Posterior vena cava (tissue), 2 donors: ENCODE measurements around the gene GFOD1. TPM values are rescaled to one million over a fixed set of nuclear protein-coding genes. Genes with fewer than 3 reads are reported as not detected.

Source experiments
- DNase-seq: peaks from one replicate; pipeline ENCODE4 v3.0.0-alpha.2; 2020; ENCODE audit warnings: low spot score
- intact Hi-C, 2 donors: fragments of 100-400 bp; cut with DNase I; formaldehyde crosslinking; loops; one replicate each; pipeline versions ENCODE4 v1.14.1 to v1.14.2; 2022 to 2023
- total RNA-seq, 2 donors: library from RNA; stranded (reverse); fragmentation: NEBNext Ultra II Directional; extraction: Animal tissue kit (Norgen Biotek cat#: 25700); gene quantifications; one replicate each; pipeline ENCODE4 v1.2.1, GENCODE V29; 2021
- donor health status: DM: yes; HTN: yes; CAD: no.
- donor health status: DM: yes; HTN: yes; CAD: no.

Gene GFOD1
- total RNA-seq, 2 donors from 2014 or later, result 16.8 to 20.4 TPM

DNA sequence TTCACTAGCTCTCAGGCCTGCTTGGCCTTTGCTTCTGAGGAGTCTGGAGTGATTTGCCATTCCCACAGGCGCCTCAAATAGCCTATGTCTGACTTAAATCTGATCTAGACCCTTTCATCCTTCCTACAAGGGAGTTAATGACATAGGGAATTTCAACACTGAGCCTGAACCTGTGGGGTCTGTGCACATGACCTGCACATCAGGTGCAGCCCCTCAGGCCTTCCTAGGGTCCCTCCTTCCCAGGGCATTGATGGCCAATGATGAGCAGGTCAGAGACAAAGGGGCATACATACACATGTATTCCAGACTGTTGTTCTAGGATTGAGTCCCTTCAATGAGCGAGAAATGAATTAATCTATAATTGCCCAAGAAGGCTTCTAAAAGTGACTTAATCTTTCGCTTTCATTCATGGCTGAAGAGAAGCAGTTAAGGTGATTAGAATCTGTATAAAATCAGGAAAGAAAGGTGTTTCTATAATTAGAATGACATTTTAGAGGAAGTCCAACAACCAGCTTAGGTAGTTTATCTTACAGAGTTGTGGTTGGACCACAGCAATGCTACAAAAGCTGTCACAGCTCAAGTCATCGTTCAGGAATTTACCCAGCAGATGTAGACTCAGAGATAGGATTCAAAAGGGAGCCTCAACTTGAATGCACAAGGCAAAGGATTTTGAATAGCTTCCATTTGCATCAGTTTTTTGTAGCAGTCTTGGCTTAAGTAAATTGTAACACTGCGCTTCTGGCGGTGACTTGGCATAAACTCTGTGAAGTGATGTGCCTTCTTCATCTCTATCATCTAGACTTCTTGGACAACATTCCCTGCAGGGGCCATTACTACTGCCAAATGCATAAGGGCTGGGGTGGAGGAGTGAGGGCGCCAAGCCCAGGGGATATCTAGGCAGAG lies 132.1 kb downstream of the GFOD1 start:
- intact Hi-C loops, result no loop called here
- DNase-seq, result no peak

DNA sequence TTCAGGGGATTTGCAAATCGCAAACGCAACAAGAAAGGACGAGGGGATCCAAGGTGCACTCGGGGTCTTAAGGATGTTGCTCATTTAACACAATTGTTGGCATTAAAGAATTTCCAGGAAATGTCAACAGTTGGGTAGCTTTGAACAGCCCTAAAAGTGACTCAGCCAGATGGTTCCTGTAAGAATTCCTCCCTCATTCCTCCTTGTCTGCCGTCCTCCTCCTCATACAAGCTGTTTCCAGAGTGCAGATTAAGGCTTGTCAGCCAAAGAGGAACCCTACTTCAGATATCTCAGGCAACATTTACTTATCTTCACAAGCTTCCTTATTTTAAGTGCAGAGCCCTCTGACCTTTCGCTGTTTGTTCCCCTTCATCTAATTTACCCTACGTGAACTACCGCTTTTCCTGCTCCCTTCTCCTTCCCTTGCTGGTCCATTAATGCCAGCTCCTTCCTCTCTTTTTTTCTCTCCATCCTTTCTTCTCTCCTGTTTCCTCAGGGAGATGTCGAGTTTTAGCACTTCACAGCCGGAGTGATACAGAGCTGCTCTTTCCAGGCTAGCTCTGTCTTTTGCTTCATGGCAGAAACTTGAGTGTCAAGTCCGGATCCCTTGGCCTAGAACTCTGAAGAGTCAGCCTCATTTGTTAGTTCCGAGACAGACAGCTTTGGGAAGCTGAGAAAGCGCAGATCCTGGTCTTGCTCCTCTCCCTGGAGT lies 132.9 kb downstream of the GFOD1 start:
- intact Hi-C loops, result no loop called here
- no peak for DNase-seq

DNA sequence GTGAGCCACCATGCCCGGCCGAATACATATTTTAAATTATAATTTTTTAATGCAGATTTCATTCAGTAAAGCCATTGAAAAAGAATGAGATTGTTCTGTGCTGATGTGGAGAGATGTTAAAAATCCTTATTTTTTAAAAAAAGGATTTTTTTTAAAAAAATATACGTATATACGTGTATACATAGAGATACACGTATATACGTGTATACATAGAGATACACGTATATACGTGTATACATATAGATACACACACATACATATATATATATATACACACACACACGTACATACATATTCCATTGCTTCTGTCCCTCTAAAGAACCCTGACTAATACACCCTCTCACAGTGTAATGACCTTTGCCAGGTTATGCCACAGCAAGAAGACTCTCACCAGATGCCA lies 135.2 kb downstream of the GFOD1 start:
- intact Hi-C loops, result no loop called here
- DNase-seq, result no peak

DNA sequence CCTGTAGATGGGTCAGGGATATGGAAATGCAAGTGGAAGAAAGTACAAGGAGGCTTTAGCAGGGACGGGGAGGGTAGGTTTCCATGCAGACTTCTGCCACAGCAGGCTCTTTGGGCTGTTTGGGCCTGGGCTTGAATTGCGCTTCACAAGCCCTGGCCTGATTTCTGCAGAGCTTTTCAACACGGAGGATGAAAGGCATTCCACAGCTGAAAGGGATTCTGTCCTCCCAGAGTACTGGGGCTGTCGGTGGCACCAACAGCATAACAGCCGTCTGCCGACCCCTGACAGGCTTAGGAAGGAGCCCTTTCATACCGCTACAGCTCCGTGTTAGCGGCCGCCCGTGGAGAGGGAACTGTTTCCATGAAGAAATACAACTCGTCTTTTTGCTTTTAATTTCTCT lies 136.1 kb downstream of the GFOD1 start:
- no peak for DNase-seq
- intact Hi-C loops, result no loop called here

DNA sequence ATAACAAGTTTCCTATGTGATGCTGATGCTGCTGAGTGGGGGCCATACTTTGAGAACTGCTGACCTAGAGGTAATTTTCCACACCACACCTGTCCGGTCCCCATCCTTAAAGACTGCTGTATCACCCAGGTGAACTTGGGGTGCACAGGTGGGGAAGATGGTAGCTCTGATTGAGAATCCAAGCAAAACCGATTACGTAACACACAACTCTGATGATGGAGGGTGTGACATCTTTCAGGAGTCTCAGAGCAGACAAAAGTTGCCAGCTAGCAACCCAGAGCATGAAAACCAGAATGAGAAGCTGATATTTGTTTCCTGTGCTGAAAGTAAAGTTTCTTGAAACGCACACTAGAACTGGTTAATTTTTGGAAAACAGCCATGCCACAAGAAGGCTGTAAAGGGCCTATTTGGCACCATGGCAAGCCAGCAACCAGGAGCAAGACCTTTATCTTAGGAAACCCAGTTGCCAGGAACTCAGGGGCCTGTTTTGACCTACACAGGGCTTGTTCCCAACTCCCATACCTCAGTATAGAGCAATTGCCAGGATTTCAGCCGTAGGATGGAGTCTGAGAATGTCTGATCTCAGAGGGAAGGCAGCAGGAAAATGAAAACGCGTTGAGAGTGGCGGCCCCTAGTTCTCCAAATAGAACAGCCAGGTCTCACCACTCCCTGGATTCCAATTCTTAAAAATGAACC lies 137.4 kb downstream of the GFOD1 start:
- no peak for DNase-seq
- intact Hi-C loops, result no loop called here

DNA sequence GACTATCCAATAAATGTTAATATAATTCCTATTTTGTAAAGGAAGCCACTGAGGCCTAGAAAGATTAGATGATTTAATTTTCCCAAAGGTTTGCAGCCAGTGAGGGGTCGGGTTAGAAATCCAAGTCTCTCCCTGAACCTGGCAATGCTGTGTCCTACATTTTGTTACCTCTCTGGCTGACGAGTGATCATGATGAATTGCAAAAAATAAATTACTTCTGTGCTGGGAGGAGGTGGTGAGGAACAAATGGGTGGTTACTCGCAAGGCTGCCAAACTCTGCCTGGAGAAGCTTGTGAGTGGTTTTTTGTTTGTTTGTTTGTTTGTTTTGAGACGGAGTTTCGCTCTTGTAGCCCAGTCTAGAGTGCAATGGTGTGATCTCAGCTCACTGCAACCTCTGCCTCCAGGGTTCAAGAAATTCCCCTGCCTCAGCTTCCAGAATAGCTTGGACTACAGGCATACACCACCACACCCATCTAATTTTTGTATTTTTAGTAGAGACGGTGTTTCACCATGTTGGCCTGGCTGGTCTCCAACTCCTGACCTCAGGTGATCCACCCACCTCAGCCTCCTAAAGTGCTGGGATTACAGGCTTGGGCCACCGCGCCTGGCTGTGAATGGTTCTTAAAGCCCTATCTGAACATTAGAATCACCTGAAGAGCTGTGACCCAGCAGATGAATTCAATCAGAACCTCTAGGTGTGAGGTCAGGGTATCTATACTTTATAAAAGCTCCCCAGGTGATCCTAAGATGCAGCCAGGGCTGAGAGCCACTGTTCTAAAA lies 138.9 kb downstream of the GFOD1 start:
- intact Hi-C loops, result no loop called here
- DNase-seq, result no peak

DNA sequence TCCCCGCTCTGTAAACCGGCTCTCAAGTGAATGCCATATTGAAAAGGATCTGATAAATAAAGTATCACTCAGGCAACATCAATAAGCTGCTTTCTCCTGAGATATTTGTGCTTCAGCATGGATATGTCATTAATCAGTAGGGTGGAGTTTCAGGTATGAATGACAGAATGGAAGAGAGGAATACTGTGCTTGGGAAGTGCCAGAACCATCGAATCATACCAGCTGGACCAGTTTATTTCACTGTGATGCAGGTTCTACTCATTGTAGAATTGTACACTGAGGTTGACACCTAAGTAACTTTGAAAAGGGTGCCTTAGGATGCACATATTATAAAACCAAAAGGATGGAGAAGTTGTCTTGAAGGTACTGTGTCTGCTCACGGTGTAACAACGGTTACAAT lies 141.2 kb downstream of the GFOD1 start:
- intact Hi-C loops, result no loop called here
- no peak for DNase-seq

DNA sequence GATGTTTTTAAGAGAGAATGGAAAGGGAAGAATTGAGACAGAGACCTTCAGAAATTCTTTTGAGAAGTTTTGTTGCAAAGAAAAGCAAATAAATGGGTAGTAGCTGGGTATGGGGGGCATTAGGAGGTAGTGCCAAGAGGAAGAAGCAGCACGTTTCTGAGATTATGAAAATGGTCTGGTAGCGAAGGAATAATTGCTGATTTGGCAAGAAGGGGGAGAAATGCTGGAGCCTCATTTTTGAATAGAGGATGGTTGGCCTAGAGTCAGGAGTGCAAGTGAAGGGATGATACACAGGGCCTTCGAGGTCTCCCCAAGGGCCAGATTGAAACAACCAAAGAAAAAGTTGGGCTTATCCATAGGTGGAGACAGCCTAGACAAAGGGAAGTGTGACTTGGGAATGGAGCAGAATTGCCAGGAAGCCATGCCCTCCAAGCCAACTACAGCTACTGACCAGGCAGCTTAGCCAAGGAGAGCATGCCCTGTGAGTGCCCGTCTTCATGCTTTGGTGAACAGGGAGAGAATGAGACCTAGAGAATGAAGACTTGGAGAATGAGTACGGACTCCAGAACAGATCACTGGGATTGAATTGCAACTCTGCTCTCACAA lies 144.9 kb downstream of the GFOD1 start:
- DNase-seq, result no peak
- intact Hi-C loops, result no loop called here

DNA sequence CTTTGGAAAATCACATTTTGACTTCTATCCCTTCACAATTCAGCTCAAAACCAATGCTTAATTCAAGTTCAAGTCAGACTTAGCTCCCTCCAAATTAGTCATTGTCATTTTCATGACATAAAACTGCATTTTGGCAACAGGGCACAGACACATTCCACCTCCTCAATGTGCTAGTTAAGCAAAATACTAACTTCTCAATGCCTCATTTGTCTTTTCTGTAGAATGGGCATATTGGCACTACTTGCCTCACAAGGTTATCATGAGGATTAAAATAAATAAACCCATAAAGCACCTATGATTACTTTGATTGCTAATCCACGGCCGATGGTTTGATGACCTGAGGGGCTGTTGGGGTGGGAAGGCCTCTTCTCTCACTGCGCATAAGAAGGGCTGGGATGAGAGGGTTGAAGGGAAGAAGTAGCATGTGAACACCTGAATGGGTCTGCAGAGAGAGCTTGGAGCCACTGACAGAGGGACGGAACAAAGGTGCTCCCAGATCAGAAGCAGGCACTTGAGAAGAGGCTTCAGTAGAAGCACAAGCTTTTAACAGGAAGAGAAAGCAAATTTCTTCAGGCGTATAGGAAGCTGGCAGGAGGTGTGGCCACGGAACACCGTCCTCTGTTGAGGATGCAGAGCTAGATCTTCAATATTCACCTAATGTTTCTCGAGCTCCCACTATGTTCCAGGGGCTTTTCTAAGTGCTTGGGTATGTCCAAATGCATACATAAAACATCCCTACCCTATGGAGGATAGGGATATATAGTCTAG lies 147.4 kb downstream of the GFOD1 start:
- DNase-seq, result no peak
- intact Hi-C loops, result loop anchor here (5.0 to 10.0 kb wide), 4 partner anchors 192 to 425 kb away; no protein-coding TSS in a partner anchor

DNA sequence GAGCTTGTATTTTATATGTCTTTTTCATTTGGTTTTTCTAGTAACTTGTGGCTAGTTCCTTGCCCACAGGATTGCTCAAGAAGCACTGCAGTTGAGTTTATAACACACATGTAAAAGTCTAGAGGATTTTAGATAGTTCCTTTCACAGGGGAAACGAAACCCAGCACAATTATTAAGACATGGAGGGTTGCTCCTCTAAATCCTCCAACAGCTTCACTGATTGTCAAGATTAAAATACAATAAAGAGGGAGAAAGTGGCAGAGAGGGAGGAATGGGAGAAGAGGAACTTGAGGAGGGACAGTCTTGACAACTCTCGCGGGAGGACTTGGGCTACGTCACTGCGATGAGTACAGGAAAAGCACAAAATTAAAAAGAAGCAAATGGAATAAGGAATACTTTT lies 149.4 kb downstream of the GFOD1 start:
- DNase-seq, result no peak
- intact Hi-C loops, result loop anchor here (5.0 to 10.0 kb wide), 4 partner anchors 194 to 423 kb away; no protein-coding TSS in a partner anchor

DNA sequence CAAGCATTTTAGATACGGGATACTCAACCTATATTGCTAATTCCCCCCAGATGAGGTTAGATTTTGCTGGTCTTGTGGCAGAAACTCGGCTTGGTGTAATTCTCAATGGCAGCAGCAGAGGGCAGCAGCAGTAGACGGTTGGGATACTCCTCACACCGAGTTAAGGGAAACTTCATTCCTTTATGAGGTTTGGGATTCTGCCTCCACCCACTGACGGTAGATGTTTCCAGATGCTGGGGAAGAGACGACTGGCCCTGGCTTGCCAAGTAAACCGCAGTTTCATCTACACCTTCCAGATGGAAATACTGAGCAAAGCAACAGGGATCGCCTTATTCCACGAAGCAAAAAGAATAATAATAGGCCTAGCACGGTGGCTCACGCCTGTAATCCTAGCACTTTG lies 150.8 kb downstream of the GFOD1 start:
- DNase-seq, result peak; percentile 93
- intact Hi-C loops, result loop anchor here (5.0 to 10.0 kb wide), 4 partner anchors 196 to 422 kb away; no protein-coding TSS in a partner anchor

DNA sequence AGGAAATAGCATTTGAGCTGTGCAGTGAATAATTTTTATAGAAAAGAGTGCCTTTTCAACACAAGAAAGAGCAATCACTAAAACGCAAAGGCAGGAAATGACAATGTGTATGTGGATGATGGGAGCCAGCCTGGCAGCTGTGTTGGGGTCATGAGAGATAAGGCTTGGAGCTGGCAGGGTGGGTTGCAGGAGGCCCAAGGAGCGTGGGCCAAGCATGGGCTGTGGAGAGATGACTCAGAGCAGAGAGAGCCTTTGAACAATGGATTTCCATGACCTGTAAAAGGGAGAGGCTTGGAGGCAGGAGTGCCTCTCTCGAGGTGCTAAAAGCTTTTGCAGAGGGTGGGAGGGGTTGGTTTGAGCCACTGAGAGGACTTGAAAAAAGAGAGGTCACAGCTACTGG lies 152.4 kb downstream of the GFOD1 start:
- no peak for DNase-seq
- intact Hi-C loops, result loop anchor here (5.0 to 10.0 kb wide), 5 partner anchors 197 to 423 kb away; no protein-coding TSS in a partner anchor

DNA sequence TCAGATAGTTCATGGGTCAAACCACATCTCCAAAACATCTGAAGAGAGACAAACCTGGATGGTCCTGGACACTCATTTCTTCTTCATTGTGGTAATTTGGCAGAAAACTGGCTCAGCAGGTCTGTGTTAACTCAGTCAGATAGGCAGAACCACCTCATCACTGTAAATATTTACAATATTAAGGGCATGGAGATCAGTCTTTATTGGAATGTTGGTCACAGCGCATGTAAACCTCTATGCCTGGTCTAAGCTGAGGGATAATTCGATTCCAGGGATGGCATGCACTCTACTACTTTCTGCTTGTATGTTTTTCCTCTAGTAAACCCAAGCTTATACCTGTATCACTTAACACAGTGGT lies 155.1 kb downstream of the GFOD1 start:
- intact Hi-C loops, result loop anchor here (5.0 to 10.0 kb wide), 2 partner anchors 418 to 420 kb away; no protein-coding TSS in a partner anchor
- no peak for DNase-seq

DNA sequence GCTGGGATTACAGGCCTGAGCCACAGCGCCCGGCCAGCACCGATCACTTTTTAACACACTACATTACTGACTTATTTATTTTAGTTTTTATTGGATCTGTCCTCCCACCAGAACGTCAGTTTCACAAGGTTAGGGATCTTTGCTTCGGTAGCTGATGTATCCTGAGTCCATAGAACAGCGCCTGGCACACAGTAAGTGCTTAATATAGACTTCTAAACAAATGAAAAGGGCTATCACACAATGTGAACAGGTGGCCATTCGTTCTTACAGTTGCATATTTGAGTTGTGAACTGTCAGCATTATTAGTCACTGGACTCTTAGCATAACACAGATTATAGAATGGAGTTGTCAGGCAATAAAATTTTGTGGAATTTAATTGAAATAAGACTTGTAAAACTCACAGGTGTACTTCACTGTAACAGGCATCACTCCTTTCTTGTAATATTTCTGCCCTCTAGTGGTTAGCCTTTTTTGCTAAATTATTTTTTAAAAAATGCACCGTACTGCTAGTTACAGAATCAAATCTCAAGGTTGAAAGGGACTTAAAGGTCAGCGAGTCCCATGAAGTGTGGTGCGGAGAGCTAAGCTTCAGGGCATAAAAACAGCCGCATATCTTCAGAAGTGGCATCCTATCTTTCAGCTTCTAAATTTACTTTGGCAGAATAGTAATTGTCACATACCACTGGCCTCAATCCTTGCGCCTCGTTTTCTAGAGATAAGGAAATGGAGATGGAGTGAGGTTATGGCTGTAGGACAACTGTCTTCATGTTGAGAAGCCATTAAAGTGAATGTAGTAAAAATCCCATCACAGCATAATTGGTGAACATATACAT lies 155.7 kb downstream of the GFOD1 start:
- DNase-seq, result no peak
- intact Hi-C loops, result loop anchor here (5.0 to 10.0 kb wide), 2 partner anchors 417 to 419 kb away; no protein-coding TSS in a partner anchor

DNA sequence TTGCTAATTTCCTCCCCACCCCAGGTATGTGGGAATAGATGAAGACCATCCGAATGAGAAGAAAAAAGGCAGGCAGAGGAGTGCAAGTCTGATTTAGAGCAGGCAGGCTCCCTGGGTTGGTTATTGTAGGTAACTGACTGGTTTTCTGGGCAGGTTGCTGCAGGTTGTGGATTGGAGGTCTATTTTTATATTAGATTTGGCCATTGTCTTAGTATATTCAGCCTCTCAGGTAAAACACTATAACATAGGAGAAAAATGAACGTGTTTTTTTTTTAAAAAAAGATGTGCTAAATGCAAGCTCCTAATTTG lies 158.6 kb downstream of the GFOD1 start:
- DNase-seq, result no peak
- intact Hi-C loops, result no loop called here

DNA sequence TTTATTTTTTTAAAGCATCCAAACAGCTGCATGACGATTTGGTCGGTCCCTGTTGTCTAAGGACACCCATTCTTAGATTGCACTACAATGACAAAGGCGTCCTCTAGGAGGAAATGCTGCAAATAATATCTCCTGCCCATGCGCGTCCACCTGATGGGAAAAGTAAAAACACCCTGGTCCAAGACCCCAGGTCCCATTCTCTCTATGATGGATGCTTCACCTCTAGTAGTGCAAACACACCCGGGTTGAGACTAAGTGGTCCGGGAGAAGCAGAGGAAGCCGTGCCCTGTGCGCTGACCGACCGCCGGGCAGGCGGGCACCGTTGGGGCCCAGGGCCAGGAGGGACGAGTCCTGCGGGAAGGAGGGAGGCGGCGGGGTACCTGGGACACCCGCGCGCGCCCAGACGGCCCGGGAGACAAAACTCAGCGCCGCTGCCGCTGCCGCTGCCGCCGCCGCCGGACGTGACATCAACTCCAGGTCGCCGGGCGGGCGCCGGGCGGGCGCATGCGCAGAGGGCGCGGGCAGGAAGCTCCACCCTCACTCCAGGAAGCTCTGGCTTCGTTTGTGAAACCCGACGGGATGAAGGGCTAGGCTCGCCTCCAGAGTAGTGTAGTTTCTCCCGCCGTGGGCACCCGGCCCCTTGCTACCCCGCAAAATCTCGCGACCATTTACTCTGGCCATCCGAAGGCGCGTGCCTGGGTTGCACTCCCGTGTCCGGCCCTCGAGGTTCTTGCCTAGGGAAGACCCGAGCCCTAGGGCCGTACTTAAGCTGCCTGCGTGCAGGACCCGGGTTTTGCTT lies 159.1 kb downstream of the GFOD1 start, which contains the start of gene TBC1D7:
Gene TBC1D7, minus strand, starts transcription at position 462 of the 799 bp plus-strand sequence. CDS start 1,639 bp downstream, outside the sequence.
- DNase-seq, result peak; percentile 98
- intact Hi-C loops, result no loop called here
